OCI-LY7 (cell line): ENCODE results near the gene PPM1N.

Experiments
- CTCF ChIP-seq: fragments of 200-600 bp; sonication (generic); conservative IDR thresholded peaks from 2 replicates; pipeline ENCODE4 v1.5.1; 2014; ENCODE audit warnings: mild to moderate bottlenecking, antibody characterized with exemption, low read length, moderate library complexity, mixed read lengths
- EZH2phosphoT487 ChIP-seq: fragments of 200-600 bp; sonication (generic); IDR thresholded peaks from 2 replicates; pipeline ENCODE4 v1.6.1; 2018; ENCODE audit warnings: low read depth, borderline replicate concordance, mild to moderate bottlenecking, mixed run types, antibody characterized with exemption, low read length, moderate library complexity, mixed read lengths

GRCh38 chr19:45517238-45517637 lies 19.0 kb downstream of the PPM1N start:
- TF ChIP-seq CTCF (no peak), EZH2phosphoT487 (no peak)
